ENCODE data around the gene IQCC. TPM values are rescaled to one million over a fixed set of nuclear protein-coding genes. Genes with fewer than 3 reads are reported as not detected.

IQCC gene
- total RNA-seq, 1 donor from 2014 or later = 3.8 TPM

GRCh38 chr1:32181563-32181962 is 23.9 kb upstream of the IQCC start:
- peak overlapping the region; percentile 97 for H3K27ac Mint-ChIP-seq
- peak overlapping the region; percentile 83 for H3K4me3 Mint-ChIP-seq
- TF ChIP-seq, protein P1, sequence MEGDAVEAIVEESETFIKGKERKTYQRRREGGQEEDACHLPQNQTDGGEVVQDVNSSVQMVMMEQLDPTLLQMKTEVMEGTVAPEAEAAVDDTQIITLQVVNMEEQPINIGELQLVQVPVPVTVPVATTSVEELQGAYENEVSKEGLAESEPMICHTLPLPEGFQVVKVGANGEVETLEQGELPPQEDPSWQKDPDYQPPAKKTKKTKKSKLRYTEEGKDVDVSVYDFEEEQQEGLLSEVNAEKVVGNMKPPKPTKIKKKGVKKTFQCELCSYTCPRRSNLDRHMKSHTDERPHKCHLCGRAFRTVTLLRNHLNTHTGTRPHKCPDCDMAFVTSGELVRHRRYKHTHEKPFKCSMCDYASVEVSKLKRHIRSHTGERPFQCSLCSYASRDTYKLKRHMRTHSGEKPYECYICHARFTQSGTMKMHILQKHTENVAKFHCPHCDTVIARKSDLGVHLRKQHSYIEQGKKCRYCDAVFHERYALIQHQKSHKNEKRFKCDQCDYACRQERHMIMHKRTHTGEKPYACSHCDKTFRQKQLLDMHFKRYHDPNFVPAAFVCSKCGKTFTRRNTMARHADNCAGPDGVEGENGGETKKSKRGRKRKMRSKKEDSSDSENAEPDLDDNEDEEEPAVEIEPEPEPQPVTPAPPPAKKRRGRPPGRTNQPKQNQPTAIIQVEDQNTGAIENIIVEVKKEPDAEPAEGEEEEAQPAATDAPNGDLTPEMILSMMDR (IDR thresholded peaks at IDR 0.05; ENCODE audit: unreplicated experiment) = no peak
- peaks cover 33% of the 10 kb centered on the region for H3K4me1 Mint-ChIP-seq
- DNase-seq (ENCODE audit: low spot score in 2 of 2, unreplicated experiment in 2 of 2) = no peak
- H3K9me3 Mint-ChIP-seq = no peaks in the 10 kb centered on the region
- H3K27me3 Mint-ChIP-seq (ENCODE audit: low read depth) = no peaks in the 10 kb centered on the region
- peaks cover 26% of the 10 kb centered on the region for H3K36me3 Mint-ChIP-seq

DNA sequence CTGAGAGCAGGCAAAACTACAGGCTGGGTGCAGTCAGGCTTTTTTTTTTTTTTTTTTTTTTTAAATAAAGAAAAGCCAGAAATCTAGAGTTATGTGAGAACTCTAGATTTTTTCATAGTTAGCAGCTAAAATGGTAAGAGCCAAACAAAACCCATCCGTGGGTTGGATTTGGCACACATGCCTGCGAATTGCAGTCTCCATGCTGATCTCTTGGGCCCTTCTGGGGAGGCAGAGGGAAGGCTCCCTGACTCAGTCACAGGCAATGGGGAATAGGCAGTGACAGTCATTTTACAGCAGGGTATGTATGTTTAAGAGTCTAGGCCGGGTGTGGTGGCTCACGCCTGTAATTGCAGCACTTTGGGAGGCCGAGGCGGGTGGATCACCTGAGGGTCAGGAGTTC is 23.4 kb upstream of the IQCC start:
- H3K4me1 Mint-ChIP-seq = peaks cover 33% of the 10 kb centered on the region
- H3K36me3 Mint-ChIP-seq = peaks cover 27% of the 10 kb centered on the region
- no peaks in the 10 kb centered on the region for H3K27me3 Mint-ChIP-seq (ENCODE audit: low read depth)
- peak overlapping the region; percentile 21 for H3K27ac Mint-ChIP-seq
- no peaks in the 10 kb centered on the region for H3K9me3 Mint-ChIP-seq
- TF ChIP-seq, protein P1 (IDR thresholded peaks at IDR 0.05; ENCODE audit: unreplicated experiment) = no peak
- H3K4me3 Mint-ChIP-seq = peak overlapping the region; percentile 22
- no peak for DNase-seq (ENCODE audit: low spot score in 2 of 2, unreplicated experiment in 2 of 2)

GRCh38 chr1:32184650-32185049 is 20.8 kb upstream of the IQCC start:
- H3K4me3 Mint-ChIP-seq = no peak overlapping the region
- TF ChIP-seq, protein P1 (IDR thresholded peaks at IDR 0.05; ENCODE audit: unreplicated experiment) = no peak

GRCh38 chr1:32186077-32186476 is 19.4 kb upstream of the IQCC start:
- no peak for DNase-seq (ENCODE audit: low spot score in 2 of 2, unreplicated experiment in 2 of 2)
- H3K4me1 Mint-ChIP-seq = peaks cover 17% of the 10 kb centered on the region
- no peaks in the 10 kb centered on the region for H3K27me3 Mint-ChIP-seq (ENCODE audit: low read depth)
- no peak overlapping the region for H3K27ac Mint-ChIP-seq
- H3K36me3 Mint-ChIP-seq = peaks cover 42% of the 10 kb centered on the region
- TF ChIP-seq, protein P1 (IDR thresholded peaks at IDR 0.05; ENCODE audit: unreplicated experiment) = no peak
- no peak overlapping the region for H3K4me3 Mint-ChIP-seq
- H3K9me3 Mint-ChIP-seq = no peaks in the 10 kb centered on the region

More at GRCh38 chr1:32184650-32185049, 20.8 kb upstream of the IQCC start:
- H3K36me3 Mint-ChIP-seq = peaks cover 35% of the 10 kb centered on the region
- DNase-seq (ENCODE audit: low spot score in 2 of 2, unreplicated experiment in 2 of 2) = no peak
- peaks cover 29% of the 10 kb centered on the region for H3K4me1 Mint-ChIP-seq
- H3K27ac Mint-ChIP-seq = no peak overlapping the region
- H3K27me3 Mint-ChIP-seq (ENCODE audit: low read depth) = no peaks in the 10 kb centered on the region
- no peaks in the 10 kb centered on the region for H3K9me3 Mint-ChIP-seq

GRCh38 chr1:32186491-32186890 is 19.0 kb upstream of the IQCC start:
- TF ChIP-seq, protein P1 (IDR thresholded peaks at IDR 0.05; ENCODE audit: unreplicated experiment) = no peak
- no peaks in the 10 kb centered on the region for H3K9me3 Mint-ChIP-seq
- no peaks in the 10 kb centered on the region for H3K27me3 Mint-ChIP-seq (ENCODE audit: low read depth)
- no peak overlapping the region for H3K4me3 Mint-ChIP-seq
- H3K4me1 Mint-ChIP-seq = peaks cover 13% of the 10 kb centered on the region
- DNase-seq (ENCODE audit: low spot score in 2 of 2, unreplicated experiment in 2 of 2) = no peak
- H3K36me3 Mint-ChIP-seq = peaks cover 41% of the 10 kb centered on the region
- H3K27ac Mint-ChIP-seq = no peak overlapping the region

DNA sequence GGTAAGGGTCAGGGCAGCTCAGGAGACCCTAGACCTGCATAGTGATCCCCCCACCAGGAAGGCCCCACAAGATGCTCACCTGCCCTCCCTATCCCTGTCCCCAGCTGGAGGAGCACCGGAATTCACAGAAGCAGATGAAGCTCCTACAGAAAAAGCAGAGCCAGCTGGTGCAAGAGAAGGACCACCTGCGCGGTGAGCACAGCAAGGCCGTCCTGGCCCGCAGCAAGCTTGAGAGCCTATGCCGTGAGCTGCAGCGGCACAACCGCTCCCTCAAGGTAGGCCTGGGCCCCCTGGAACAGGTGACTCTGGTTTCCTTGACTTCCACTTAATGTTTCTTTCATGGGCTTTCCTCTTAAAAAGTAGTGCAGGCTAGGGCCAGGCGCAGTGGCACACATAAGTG is 17.6 kb upstream of the IQCC start:
- H3K36me3 Mint-ChIP-seq = peaks cover 52% of the 10 kb centered on the region
- DNase-seq (ENCODE audit: low spot score in 2 of 2, unreplicated experiment in 2 of 2) = no peak
- H3K27ac Mint-ChIP-seq = no peak overlapping the region
- TF ChIP-seq, protein P1 (IDR thresholded peaks at IDR 0.05; ENCODE audit: unreplicated experiment) = no peak
- H3K9me3 Mint-ChIP-seq = no peaks in the 10 kb centered on the region
- H3K4me3 Mint-ChIP-seq = no peak overlapping the region
- H3K4me1 Mint-ChIP-seq = peaks cover 7% of the 10 kb centered on the region
- H3K27me3 Mint-ChIP-seq (ENCODE audit: low read depth) = no peaks in the 10 kb centered on the region

Measured in mesothelial cell of epicardium (in vitro differentiated cells).